Measurements from ENCODE around the gene SMARCA4. TPM values are rescaled to one million over a fixed set of nuclear protein-coding genes. Genes with fewer than 3 reads are reported as not detected.

The SMARCA4 gene
- total RNA-seq, 1 donor from 2014 or later: 95.6 TPM

DNA sequence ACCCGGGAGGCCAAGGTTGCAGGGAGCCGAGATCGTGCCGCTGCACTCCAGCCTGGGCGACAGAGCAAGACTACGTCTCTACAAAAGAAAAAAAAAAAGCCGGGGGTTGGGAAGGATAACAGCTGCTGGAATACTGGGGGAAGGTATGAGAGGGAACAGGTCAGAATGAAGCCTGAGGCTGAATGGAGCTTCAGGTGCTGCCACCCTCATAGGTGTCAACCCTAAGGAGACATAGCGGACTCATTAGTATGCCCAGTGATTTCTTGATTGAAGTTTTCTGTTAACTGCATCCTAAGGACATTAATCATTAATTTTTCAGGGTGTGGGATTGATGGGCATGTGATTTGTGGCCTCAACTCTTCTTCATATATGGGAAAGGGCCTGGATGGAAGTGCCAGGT, 6.0 kb downstream of the SMARCA4 start:
- ATAC-seq (no peak), DNase-seq (no peak)
- no peak overlapping the region for H3K27ac ChIP-seq
- intact Hi-C loops (cut with DNase I): no loop called here
- H3K4me1 ChIP-seq: peaks cover 27% of the 10 kb centered on the region
- TF ChIP-seq, protein P1, sequence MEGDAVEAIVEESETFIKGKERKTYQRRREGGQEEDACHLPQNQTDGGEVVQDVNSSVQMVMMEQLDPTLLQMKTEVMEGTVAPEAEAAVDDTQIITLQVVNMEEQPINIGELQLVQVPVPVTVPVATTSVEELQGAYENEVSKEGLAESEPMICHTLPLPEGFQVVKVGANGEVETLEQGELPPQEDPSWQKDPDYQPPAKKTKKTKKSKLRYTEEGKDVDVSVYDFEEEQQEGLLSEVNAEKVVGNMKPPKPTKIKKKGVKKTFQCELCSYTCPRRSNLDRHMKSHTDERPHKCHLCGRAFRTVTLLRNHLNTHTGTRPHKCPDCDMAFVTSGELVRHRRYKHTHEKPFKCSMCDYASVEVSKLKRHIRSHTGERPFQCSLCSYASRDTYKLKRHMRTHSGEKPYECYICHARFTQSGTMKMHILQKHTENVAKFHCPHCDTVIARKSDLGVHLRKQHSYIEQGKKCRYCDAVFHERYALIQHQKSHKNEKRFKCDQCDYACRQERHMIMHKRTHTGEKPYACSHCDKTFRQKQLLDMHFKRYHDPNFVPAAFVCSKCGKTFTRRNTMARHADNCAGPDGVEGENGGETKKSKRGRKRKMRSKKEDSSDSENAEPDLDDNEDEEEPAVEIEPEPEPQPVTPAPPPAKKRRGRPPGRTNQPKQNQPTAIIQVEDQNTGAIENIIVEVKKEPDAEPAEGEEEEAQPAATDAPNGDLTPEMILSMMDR (IDR thresholded peaks at IDR 0.05): no peak
- no peaks in the 10 kb centered on the region for H3K27me3 ChIP-seq
- H3K36me3 ChIP-seq: no peaks in the 10 kb centered on the region
- H3K9me3 ChIP-seq: no peaks in the 10 kb centered on the region
- H3K4me3 ChIP-seq: no peak overlapping the region

DNA sequence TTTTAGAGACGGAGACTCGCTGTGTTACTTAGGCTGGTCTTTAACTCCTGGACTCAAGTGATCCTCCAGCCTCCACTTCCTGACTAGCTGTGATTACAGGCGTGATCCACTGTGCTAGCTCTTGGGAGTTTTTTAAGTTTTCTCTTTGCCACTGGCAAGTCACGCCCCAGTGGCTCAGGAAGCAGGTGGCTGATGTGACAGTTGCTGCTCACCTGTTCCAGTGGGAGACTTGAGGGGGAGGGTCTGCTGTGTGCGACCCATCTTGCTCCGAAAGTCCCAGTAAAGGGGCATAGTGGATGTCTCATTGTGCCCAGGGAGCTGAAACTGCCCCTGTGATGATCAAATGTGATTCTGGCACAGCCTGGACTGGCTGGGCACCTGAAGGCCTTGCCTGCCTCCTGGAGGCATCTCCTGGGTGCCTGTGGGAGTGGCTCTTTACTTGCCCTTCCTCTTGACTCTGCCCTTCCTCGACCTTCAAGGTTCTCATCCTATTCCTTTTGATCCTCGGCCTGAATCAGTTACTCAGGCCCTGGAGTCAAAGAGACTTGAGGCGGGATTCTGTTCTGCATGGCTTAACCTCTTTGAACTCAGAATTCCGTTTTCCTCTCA, 7.8 kb downstream of the SMARCA4 start:
- H3K4me3 ChIP-seq: no peak overlapping the region
- ATAC-seq: peak; percentile 57
- TF ChIP-seq, protein P1 (IDR thresholded peaks at IDR 0.05): no peak
- peaks cover 15% of the 10 kb centered on the region for H3K4me1 ChIP-seq
- H3K36me3 ChIP-seq: no peaks in the 10 kb centered on the region
- intact Hi-C loops (cut with DNase I): no loop called here
- no peak for DNase-seq
- H3K9me3 ChIP-seq: no peaks in the 10 kb centered on the region
- H3K27ac ChIP-seq: peak overlapping the region; percentile 3
- H3K27me3 ChIP-seq: no peaks in the 10 kb centered on the region

DNA sequence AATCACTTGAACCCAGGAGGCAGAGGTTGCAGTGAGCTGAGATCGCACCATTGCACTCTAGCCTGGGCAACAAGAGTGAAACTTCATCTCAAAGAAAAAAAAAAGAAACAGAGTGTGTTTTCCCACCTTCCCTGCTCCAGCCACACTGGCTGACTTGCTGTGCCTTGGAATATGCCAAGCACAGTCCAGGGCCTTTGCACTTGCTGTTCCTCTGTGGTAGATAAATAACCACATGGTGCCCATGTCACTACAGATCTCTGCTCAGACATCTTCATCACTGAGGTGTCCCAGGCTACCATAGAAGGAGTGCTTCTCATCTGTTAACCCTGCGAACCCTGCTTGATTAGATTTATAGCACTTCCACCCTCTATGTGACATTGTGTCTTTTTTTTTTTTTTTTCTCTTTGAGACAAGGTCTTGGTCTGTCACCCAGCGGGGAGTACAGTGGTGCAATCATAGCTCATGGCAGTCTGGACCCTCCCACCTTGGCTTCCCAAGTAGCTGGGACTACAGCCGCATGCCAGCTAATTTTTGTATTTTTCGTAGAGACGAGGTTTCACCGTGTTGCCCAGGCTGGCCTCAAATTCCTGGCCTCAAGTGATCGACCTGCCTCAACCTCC, 10.4 kb downstream of the SMARCA4 start:
- intact Hi-C loops (cut with DNase I): no loop called here
- H3K27ac ChIP-seq: no peak overlapping the region
- no peak for ATAC-seq
- TF ChIP-seq, protein P1 (IDR thresholded peaks at IDR 0.05): no peak
- no peaks in the 10 kb centered on the region for H3K27me3 ChIP-seq
- H3K4me3 ChIP-seq: no peak overlapping the region
- H3K4me1 ChIP-seq: peaks cover 26% of the 10 kb centered on the region
- H3K9me3 ChIP-seq: no peaks in the 10 kb centered on the region
- no peak for DNase-seq
- H3K36me3 ChIP-seq: no peaks in the 10 kb centered on the region

GRCh38 chr19:10975374-10976130, 14.7 kb downstream of the SMARCA4 start:
- Histone ChIP-seq H3K36me3 (no peaks in the 10 kb centered on the region), H3K27ac (peak overlapping the region; percentile 73), H3K27me3 (no peaks in the 10 kb centered on the region), H3K9me3 (no peaks in the 10 kb centered on the region), H3K4me1 (peaks cover 34% of the 10 kb centered on the region), H3K4me3 (no peak overlapping the region)
- intact Hi-C loops (cut with DNase I): no loop called here
- ATAC-seq (peak; percentile 65), DNase-seq (no peak)
- TF ChIP-seq, protein P1 (IDR thresholded peaks at IDR 0.05): no peak

DNA sequence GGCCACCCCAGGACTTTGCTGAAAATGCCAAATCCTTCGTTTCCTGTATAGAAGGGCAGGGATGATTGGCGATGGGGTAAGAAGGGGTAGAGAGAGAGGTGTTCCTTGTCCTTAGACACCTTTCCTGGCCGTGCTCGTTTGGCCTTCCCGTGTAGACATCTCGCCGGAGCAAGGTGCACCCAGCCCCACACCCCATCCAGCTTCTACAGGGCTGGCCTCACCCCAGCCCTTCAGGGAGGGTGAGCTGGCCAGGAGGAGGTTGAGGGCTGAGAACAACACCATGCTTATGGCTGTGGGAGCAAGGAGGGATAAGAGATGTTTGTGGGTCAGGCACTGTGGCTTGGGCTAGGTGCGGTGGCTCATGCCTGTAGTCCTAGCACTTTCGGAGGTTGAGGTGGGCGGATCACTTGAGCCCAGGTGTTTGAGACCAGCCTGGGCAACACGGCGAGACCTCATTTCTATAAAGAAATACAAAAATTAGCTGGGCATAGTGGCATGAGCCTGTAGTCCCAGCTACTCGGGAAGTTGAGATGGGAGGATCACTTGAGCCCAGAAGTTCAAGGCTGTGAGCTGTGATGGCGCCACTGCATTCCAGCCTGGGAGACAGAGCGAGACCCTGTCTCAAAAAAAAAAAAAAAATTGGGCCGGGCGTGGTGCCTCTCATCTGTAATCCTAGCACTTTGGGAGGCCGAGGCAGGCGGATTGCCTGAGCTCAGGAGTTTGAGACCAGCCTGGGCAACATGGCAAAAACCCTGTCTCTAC, 15.5 kb downstream of the SMARCA4 start:
- Histone ChIP-seq H3K9me3 (no peaks in the 10 kb centered on the region), H3K4me1 (peaks cover 34% of the 10 kb centered on the region), H3K36me3 (peaks cover 5% of the 10 kb centered on the region), H3K27me3 (no peaks in the 10 kb centered on the region), H3K4me3 (no peak overlapping the region), H3K27ac (peak overlapping the region; percentile 73)
- TF ChIP-seq, protein P1 (IDR thresholded peaks at IDR 0.05): no peak
- ATAC-seq: peak; percentile 71
- no peak for DNase-seq
- intact Hi-C loops (cut with DNase I): no loop called here
